ENCODE measurements around the gene TMEM88. TPM values are rescaled to one million over a fixed set of nuclear protein-coding genes. Genes with fewer than 3 reads are reported as not detected.

Gene TMEM88
- total RNA-seq, 2 donors from 2014 or later, result 16.8 to 26.8 TPM

DNA sequence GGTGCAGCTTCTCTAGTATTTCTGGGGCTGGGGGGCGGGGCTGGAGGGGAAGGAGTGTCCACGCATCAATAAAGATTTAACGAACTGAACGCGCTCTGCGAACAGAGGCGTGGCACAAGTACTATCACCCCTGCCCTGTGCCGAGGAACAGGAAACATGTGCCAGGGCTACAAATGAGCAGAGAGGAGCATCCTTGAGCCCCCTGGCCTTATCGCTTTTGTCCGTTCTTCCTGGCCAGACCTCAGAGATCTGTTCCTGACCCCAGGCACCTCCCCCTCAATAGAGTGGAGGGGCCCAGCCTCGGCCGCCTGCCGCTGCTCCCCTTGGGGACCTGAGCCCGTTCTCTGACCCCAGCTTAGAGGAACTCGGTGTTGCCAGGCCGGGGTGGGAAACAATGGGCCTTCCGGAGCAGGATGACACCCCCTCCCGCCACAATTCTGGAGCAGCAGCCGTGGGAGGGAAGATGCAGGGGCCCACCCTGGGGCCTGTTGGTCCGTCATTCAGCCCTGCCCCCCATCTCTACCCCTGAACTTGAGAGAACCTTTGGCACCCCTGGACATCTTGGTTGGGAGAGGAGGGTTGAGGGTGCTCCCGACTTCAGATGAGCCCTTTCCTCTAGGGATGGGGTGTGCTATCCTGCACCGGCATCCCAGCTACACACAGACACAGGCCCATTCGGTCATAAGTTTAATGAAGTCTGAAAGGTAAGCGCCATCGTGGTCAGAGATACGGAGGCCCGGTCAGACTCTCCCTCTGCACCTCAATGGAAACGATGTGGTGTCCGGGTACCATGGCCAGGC, 1.3 kb downstream of the TMEM88 start:
- peak overlapping the region; percentile 96 for H3K27ac ChIP-seq (ENCODE audit: low read depth, low read length)
- Mint-ChIP-seq H3K27ac (no peak overlapping the region), H3K4me1 (peaks cover 19% of the 10 kb centered on the region)

DNA sequence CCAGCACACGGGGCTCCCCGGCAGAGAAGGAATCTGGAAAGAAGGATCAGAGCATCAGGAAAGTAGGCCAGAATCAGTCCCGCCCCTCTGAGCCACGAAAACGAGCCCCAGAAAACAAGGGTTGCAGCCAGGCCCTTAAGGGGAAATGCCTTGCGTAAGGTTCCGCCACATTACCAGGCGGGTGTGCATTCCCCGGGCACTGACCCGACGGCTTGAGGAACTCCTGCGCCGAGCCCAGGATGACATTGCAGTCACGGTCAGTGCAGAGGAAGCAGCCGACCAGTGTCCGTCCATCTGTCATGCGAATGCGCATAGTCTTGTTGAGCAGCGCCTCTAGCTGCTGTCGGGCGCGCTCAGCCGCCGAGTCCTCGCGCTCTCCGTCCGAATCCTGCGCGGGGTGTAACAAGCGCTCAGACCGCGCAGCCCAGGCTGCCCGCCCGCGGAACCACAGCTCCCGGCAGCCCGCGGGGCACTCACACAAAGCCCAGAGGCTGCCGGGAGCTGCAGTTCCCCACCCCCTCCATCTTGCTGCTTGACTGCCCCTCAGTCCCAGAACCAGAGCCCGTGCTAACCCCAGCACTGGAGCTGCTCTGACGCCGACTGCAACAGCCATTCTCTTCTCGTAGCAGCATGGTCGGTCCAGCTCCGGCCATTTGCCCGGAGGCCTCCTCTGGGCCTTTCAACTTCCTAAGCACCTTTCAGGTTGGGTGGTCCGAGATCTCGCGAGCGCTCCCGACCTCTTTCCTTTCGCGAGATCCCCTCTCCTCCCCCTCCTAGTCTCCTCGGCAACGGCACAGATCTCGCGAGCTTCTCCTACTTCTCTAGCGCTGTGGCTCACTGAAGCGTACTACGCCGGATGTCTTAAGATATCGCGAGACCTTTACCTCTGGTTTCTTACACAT, 2.2 kb downstream of the TMEM88 start, which contains the start of gene NAA38:
TSS of gene NAA38 (minus strand) at position 749 of the 902 bp plus-strand sequence. CDS start at position 653, 96 bp downstream.
- DNase-seq, result peak; percentile 100
- Histone ChIP-seq H3K4me3 (ENCODE audit: low read length) (peak within 1 kb of the TSS; percentile 93), H3K9me3 (ENCODE audit: control insufficient read depth, low read length) (no peaks in the 10 kb centered on the region), H3K9ac (ENCODE audit: extremely low read depth, low read length, poor library complexity, severe bottlenecking) (peak within 1 kb of the TSS; percentile 83), H3K27me3 (ENCODE audit: control insufficient read depth, insufficient read depth, low read length, poor library complexity, severe bottlenecking) (no peaks in the 10 kb centered on the region), H3K36me3 (ENCODE audit: control insufficient read depth, insufficient read depth, low read length) (peaks cover 42% of the 10 kb centered on the region), H3K4me1 (ENCODE audit: control insufficient read depth, insufficient read depth, low read length) (no peaks in the 10 kb centered on the region), H3K27ac (ENCODE audit: low read depth, low read length) (peak within 1 kb of the TSS; percentile 96)
- Mint-ChIP-seq H3K36me3 (ENCODE audit: low read depth) (peaks cover 32% of the 10 kb centered on the region), H3K4me1 (peaks cover 13% of the 10 kb centered on the region), H3K27me3 (ENCODE audit: insufficient read depth) (peaks cover 33% of the 10 kb centered on the region), H3K9me3 (no peaks in the 10 kb centered on the region), H3K27ac (no peak within 1 kb of the TSS), H3K4me3 (no peak within 1 kb of the TSS)
- 2 to 3% methylated on average over 51 to 64 of the region's 64 CpGs for WGBS, 2 experiments (ENCODE audit: insufficient coverage in 1 of 2, insufficient read length in 1 of 2)
- TF ChIP-seq, protein P1, sequence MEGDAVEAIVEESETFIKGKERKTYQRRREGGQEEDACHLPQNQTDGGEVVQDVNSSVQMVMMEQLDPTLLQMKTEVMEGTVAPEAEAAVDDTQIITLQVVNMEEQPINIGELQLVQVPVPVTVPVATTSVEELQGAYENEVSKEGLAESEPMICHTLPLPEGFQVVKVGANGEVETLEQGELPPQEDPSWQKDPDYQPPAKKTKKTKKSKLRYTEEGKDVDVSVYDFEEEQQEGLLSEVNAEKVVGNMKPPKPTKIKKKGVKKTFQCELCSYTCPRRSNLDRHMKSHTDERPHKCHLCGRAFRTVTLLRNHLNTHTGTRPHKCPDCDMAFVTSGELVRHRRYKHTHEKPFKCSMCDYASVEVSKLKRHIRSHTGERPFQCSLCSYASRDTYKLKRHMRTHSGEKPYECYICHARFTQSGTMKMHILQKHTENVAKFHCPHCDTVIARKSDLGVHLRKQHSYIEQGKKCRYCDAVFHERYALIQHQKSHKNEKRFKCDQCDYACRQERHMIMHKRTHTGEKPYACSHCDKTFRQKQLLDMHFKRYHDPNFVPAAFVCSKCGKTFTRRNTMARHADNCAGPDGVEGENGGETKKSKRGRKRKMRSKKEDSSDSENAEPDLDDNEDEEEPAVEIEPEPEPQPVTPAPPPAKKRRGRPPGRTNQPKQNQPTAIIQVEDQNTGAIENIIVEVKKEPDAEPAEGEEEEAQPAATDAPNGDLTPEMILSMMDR (conservative IDR thresholded peaks at IDR 0.05), result peak; percentile 49

More for the DNA sequence above, 1.3 kb downstream of the TMEM88 start:
- 17 to 27% methylated on average over 17 to 29 of the region's 29 CpGs for WGBS, 2 experiments (ENCODE audit: insufficient coverage in 1 of 2, insufficient read length in 1 of 2)
- DNase-seq, result peak; percentile 68
- Histone ChIP-seq H3K4me1 (ENCODE audit: control insufficient read depth, insufficient read depth, low read length) (no peaks in the 10 kb centered on the region), H3K36me3 (ENCODE audit: control insufficient read depth, insufficient read depth, low read length) (peaks cover 40% of the 10 kb centered on the region), H3K9ac (ENCODE audit: extremely low read depth, low read length, poor library complexity, severe bottlenecking) (peak overlapping the region; percentile 83), H3K27me3 (ENCODE audit: control insufficient read depth, insufficient read depth, low read length, poor library complexity, severe bottlenecking) (no peaks in the 10 kb centered on the region), H3K9me3 (ENCODE audit: control insufficient read depth, low read length) (no peaks in the 10 kb centered on the region), H3K4me3 (ENCODE audit: low read length) (peak overlapping the region; percentile 93)
- Mint-ChIP-seq H3K9me3 (no peaks in the 10 kb centered on the region), H3K4me3 (no peak overlapping the region), H3K27me3 (ENCODE audit: insufficient read depth) (peaks cover 36% of the 10 kb centered on the region), H3K36me3 (ENCODE audit: low read depth) (peaks cover 30% of the 10 kb centered on the region)
- TF ChIP-seq, protein P1 (conservative IDR thresholded peaks at IDR 0.05), result no peak

DNA sequence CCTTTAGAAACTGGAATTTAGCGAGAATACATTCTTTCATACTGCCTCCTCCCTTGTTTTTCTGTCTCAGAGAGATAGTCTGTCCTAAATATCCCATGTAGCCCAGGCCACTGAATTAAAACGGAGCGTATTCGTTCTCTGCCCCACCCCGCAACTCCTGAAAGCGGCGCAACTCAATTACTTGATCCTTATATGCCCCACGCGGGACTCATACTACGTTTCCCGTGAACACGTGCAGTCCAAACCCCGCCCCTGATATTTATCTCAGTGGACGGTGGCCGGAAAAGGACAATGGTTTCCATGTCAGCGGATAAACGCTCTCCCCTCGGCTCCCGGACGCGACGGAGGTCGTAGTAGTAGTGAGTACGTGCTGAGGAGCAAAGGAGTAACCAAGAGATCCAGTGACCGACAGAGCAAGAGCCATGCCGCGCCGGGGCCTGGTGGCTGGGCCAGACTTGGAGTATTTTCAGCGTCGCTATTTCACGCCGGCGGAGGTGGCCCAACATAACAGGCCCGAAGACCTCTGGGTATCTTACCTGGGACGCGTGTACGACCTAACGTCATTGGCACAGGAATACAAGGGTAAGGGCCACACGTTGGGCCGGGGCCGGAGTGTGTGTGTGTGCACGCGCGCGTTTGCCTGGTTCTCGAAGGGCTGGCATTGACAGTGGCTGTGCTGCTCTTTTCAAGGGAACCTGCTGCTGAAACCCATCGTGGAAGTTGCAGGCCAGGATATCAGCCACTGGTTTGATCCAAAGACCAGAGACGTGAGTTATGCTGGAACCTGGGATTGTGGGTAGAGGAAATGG, 3.1 kb downstream of the TMEM88 start, which contains the start of gene CYB5D1:
TSS of gene CYB5D1 (plus strand) at position 291 of the 809 bp plus-strand sequence. CDS start at position 423, 132 bp downstream.
- peak; percentile 97 for DNase-seq
- H3K4me3 ChIP-seq (ENCODE audit: low read length), result peak within 1 kb of the TSS; percentile 93
- no peaks in the 10 kb centered on the region for H3K9me3 Mint-ChIP-seq
- H3K27me3 ChIP-seq (ENCODE audit: control insufficient read depth, insufficient read depth, low read length, poor library complexity, severe bottlenecking), result no peaks in the 10 kb centered on the region
- H3K9me3 ChIP-seq (ENCODE audit: control insufficient read depth, low read length), result no peaks in the 10 kb centered on the region
- H3K4me1 Mint-ChIP-seq, result peaks cover 16% of the 10 kb centered on the region
- no peak within 1 kb of the TSS for H3K4me3 Mint-ChIP-seq
- H3K27me3 Mint-ChIP-seq (ENCODE audit: insufficient read depth), result peaks cover 25% of the 10 kb centered on the region
- WGBS, 2 experiments (ENCODE audit: insufficient coverage in 1 of 2, insufficient read length in 1 of 2), result 2 to 4% methylated on average over 30 to 48 of the region's 48 CpGs
- H3K27ac ChIP-seq (ENCODE audit: low read depth, low read length), result peak within 1 kb of the TSS; percentile 96
- peaks cover 24% of the 10 kb centered on the region for H3K36me3 Mint-ChIP-seq (ENCODE audit: low read depth)
- H3K9ac ChIP-seq (ENCODE audit: extremely low read depth, low read length, poor library complexity, severe bottlenecking), result peak within 1 kb of the TSS; percentile 83
- no peak within 1 kb of the TSS for H3K27ac Mint-ChIP-seq
- no peaks in the 10 kb centered on the region for H3K4me1 ChIP-seq (ENCODE audit: control insufficient read depth, insufficient read depth, low read length)
- TF ChIP-seq, protein P1 (conservative IDR thresholded peaks at IDR 0.05), result no peak
- peaks cover 36% of the 10 kb centered on the region for H3K36me3 ChIP-seq (ENCODE audit: control insufficient read depth, insufficient read depth, low read length)
